ENCODE data around the gene CAPZB.

CAPZB gene

DNA sequence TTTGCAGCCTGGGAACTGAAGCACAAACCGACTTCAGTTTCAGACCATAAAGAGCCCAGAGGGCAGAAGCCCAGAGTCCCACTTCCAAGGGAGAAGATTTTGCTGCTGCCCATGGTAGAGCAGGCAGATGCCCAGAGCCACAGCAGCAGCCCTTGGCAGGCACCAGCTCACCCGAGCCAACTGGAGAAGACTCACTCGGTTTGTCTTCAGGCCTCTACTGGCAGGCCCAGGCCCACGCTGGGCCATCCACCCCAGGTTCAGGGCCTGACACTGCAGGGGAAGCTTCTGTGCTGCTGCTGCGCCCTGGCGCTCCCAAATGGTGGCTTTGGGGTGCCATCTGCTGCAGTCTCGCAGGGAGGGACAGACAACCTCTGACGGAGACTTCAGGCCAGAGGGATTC, 139.9 kb downstream of the CAPZB start:
- DNase-seq (ENCODE audit: low spot score): no peak

DNA sequence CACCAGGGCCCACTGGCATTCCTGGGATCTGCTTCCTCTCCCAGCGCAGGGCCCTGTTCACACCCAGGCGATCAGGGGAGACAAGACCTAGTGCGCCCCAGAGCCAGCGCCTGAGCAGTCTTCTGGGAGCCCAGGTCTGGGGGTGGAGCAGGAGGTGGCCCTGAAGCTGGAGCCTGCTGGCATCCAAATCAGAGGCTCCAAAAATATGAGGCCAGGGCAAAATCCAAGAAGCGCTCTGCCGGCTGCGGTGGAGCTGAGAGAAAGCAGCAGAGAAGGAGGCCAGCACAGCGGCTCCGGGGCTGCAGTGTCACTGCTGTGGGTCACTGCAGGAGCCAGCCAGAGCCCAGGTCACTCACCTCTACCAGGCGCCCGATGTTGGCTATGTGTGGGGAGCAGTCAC, 140.5 kb downstream of the CAPZB start:
- DNase-seq (ENCODE audit: low spot score): no peak

DNA sequence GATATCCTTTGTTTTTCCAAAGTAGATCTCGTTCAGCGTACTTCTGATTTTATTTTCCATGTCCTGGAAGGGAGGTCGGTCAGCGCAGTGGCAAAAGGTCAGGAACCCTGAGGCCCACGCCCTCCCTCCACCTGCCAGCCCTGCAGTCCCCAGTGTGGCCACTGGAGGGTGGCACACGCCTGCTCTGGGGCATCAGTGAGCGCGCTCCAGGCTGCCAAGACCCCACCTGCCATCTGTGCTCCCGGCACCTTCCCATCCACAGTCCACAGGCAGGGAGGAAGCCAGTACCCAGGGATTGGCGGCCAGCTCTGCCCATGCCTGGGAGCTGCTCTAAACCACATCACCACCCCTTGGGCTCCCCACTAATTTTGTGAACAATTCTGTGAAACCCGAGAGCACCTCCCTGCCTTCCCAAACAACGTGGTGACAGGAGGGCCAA, 140.9 kb downstream of the CAPZB start:
- peak; percentile 88 for DNase-seq (ENCODE audit: low spot score)

DNA sequence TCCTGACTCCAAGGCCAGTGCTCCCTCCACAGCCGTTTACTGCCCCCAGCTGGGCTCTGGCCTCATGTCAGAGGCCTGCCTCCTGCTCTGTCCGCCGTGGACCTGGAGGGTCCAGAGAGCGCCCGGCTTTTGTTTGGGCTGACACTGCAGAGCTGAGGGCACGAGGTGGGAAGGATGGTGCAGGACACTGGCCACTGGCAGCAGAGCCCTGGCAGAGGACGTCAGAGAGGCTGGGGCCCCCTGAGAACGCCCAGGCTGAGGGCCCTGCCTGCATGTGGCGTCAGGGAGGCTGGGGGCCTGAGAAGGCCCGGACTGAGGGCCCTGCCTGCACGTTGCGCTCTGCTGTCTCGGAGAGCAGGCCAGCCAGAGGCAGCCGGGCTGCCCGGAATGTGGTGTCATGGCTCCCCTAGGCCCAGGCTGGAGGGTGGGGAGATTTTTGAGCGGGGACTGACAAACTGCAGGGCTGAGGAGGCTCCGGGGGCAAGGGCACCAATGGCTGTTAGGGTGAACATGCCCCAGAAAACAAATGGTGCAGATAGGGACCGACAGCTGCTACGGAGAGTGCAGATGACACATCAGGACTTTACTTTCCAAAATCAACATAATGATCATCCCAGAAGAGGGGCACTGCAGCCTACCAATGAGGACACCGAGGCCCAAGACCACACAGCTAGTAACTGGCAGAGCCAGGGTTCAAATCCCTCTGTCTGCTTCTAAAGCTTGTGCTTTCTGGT, 141.6 kb downstream of the CAPZB start:
- DNase-seq (ENCODE audit: low spot score): no peak

DNA sequence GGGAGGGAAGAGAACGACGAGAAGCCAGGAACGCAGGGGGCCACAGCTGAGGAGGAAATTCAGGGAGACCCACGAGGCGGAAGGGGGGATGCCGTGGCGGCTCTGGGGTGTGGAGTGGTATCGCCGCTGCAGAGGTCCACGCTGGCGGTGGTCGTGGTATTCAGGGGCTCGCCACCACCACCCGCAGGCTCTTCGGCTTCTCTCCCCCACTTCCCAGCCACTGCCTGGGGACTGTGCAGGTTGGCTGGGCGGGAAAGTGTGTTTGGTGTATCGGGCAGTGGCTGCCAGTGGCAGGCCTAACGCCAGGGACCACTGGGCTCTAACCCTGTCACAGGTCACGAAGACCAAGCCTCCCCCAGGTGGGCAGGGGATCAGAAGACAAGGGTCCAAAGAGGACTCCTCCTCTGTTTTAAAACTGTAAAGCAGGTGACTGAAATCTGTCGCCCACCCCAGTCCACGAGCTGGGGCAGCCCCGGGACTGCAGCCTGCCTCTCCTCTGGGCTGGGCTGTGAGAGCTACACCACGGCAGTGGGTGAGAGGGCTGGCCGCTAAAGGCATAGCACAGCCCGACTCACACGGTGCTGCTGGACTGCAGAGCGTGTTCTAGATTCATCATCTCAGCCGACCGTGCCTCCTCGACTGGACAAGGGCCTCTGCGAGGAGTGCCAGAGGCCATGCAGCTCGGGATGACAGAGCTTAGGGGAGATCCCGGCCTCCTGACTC, 142.3 kb downstream of the CAPZB start:
- no peak for DNase-seq (ENCODE audit: low spot score)

DNA sequence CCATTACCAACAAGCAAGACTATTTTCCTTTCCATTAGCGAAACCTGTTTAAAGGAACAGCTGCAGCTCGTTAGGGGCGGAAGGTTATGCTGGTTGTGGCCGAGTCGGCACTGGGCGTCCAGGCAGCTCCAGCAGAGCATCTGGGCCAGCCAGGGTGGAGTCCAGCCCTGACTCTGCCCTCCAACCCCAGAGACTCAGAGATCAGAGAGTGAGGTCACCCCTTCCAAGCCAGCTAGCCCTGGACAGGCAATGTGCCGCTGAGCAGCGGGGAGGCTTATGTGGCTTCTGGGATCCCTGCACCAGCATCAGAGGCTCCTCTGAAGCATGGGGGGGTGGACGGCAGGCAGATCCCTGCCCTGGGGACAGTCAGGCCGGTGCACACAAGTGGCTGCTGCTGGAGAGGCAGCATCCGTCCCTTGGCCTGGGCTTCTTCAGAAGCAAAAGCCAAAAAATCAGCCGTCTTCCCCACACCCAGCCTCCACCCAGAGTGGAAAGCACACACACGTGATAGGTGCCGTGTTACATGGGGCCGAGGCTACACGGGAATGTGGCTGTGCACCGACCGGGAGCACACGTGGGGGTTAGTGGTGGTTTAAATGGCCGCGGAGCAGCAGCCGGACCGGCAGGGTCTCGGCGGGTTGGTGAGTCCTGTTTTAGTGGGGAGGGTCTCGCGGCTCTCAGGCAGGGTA, 143.1 kb downstream of the CAPZB start:
- DNase-seq (ENCODE audit: low spot score): no peak

DNA sequence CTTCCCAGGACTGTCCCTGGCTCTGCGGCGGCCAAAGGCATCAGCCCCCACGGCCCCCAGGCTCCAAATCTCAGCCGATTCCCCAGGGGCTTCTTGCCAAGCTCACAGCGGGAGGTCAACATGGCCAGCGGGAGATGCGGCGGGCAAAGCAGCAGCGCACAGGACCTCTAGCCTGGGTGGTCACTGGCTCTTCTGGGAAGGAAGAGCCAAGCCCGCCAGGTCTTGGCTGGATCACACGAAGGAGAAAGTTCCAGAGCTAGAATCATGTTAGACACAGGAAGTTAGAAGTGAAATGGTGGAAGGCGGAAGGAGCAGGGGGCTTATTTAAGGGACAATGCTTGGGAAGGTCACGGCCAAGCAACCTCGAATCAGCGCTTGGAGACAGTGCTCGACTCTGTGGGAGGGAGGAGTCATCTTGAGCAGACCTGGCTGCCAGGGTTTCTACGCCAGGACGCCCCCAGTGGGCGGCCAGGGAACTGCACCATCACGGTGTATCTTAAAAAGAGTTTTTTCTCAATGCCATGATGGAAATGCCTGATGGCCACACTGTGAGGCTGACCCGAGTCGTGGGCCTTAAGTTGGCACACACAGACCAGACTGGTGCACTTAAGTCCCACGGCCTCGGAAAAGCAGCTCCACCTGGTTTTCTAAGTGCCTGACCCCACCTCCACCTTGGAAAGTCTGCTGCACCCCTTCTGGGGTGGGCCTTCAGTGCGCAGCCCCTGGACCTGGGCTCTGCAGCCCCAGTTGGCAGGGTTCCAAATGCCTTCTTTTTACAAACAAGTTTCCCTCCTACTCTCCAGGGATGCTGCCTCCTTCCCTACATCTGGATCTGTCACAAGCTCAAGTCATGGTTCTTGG, 143.9 kb downstream of the CAPZB start:
- DNase-seq (ENCODE audit: low spot score): peak; percentile 84

DNA sequence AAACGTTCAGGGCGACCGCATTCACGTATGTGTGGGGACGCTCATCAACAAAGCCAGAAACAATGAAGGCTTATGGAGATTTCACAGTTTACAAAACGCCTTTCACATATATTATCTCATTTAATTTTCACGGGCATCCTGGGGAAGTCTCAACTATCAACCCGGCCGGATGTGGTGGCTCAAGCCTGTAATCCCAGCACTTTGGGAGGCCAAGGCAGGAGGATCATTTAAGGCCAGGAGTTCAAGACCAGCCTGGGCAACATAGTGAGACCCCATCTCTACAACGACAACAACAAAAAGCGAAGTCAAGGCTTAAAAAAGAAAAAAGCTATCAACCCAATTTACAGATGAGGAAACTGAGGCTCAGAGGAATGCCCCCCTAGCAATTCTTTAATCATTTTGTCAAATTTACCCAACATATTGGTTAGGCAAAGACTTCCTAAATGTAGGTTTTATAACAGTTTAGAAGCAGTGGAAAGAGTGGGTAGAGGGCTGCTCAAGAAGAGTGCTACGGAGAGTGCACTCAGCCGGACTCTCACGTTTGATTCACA, 144.9 kb downstream of the CAPZB start:
- no peak for DNase-seq (ENCODE audit: low spot score)

DNA sequence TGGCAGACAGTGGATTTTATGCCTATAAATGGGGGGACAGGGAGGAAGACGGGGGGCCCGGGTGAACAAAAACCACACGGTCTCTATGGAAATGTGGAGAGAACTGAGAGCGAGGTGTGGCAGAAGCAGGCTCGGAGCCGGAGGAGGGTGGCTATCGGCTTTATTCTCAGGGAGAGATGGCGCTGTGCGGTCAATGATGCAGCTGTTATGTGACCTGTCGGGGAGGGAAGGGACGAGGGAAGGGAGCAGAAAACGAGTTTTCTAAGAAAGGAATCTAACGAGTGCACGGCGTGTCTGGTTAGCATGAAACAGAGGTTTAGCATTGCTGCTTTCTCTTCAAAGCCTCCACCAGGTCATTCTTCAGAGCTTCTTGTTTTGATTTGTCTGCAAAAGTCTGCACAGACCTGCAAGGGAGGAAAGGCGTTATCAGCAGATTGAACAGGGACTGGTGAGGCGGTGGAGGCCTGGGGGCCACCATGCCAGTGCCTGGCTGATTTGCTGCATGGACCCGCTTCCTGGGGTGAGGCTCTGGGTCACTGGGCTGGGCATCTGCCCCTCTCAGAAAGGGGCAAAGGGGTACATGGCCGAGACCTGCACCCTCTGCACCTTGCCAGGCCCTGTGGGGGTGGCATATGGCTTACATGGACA, 146.0 kb downstream of the CAPZB start:
- DNase-seq (ENCODE audit: low spot score): no peak

GRCh38 chr1:19338323-19338762, 147.0 kb downstream of the CAPZB start:
- DNase-seq (ENCODE audit: low spot score): no peak

DNA sequence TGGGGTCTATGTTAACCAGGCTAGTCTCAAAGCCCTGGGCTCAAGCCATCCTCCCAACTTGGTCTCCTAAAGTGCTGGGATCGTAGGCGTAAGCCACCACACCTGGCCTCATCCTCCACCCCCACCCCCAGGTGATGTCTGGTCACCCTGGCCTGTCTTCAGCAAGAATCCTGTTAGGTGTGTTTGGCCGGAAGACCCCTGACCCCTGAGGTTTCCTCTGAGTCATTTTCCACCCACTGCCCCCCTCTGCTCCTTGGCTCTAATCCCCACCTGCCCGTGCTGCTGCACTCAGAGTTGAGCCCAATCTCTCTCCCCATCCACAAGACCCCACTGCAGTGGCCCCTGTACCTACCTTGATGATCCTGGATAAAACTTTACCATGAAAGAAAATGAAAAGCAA, 148.1 kb downstream of the CAPZB start:
- no peak for DNase-seq (ENCODE audit: low spot score)

DNA sequence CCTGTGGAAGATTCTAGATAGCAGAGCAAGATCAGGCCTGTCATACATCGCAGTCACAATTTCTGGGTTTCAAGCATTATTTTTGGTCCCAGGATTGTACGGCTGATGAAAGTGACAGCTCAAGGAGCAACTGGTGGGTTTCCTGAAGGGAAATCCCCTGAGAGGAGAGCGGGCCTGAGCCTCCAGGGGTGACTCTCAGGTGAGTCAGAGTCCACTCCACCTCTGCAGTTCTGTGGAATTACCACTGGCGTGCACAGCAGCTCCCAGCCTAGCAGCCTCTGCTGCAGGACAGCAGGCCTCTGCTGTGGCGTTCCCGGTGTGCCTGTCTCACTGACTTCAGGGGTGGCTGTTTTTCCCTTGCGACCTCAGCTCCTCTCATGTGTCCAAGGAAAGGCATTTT, 148.8 kb downstream of the CAPZB start:
- DNase-seq (ENCODE audit: low spot score): no peak

- DNase-seq (ENCODE audit: low spot score): no peak
Observed at GRCh38 chr1:19333587-19334354, 151.6 kb downstream of the CAPZB start.

DNA sequence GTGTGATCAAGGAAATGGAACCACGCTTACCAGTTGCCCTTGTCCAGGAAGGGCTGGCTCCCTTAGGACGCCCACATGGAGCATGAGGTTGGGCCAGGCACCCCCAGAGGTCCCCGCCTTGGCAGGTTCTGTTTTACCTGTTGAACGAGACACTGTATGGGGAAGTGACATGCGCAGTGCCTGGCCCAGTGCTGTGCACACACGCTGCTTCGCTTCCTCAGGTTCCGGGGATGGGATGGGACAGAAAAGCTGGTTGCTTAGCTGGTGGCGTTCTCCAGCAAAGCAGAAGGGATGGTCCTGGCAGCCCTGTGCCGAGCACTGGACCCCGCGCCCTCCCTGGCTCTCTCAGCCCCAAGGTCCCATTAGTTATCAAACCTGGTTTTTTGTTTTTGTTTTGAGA, 152.5 kb downstream of the CAPZB start:
- DNase-seq (ENCODE audit: low spot score): no peak

DNA sequence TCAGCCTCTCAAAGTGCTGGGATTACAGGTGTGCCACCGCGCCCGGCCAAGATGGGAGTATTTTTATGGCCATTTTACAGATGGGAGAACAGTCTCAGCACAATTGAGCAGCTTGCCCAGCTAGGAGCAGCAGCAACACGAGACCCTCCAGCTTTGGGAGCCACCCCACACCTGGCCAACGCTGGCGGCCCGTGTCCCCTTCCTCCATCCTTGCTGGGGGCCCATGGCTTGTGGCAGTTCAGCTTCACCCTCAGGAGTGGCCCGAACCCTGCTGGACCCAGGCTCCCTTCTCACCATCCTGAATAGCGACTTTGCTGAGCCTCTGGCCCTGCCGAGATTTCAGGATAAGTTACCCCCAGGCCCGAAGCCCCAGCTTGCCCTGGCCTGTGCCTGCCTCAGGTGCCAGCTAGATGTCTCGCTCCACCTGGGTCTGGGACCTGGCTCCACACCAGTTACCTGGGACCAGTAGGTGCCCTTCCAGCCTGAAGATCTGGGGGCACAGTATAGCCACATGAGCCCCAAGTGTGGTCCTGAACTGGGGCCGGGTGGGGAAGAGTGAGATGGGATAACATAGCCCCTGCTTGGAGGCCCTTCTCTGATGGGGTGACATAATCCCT, 154.0 kb downstream of the CAPZB start:
- DNase-seq (ENCODE audit: low spot score): no peak

DNA sequence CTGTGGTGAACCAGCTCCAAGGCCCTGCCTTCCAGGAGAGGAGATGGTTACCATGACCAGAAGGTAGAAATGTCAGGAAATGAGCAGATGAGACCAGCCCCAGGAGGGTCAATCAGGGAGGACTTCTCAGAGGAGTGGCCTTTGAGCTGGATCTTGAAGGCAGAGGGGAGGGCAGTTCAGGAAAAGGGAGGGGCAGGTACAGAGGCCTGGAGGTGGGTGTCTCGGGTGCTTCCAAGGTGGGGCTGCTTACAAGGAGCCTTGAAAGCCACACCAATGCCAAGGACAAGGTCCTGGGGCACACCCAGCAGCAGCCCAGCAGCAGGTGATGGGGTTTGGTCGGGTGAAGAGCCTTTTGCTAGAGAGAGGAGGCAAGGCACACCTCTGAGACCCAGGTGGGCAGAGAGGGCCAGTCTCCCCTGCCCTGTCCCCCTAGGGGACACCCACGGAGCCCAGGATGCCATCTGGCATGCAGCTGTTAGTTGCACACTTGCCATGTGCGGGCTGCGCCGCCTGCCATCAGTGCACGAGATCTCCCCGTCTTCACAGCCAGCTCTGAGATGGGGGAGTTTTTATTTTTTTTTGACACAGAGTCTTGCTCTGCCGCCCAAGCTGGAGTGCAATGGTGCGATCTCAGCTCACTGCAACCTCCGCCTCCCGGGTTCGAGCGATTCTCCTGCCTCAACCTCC, 154.7 kb downstream of the CAPZB start:
- no peak for DNase-seq (ENCODE audit: low spot score)

- DNase-seq (ENCODE audit: low spot score): no peak
Observed at GRCh38 chr1:19329611-19330010, 155.7 kb downstream of the CAPZB start.

DNA sequence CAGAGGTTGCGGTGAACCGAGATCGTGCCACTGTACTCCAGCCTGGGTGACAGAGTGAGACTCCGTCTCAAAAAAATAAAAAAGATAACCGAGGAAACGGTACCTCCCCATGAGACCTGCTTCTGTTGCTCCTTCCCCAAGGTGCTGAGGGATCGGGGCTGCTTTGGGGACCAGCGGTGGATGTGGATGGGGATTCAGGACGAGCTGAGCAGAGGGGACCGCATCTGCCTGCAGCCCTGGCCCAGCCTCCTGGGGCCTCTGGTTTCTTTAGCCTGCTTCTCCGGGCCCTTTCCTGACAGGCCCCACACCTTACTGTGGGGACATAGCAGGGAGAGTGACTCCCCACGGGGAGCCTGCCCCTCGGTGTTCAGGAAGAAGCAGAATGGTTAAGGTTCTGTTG, 156.2 kb downstream of the CAPZB start:
- DNase-seq (ENCODE audit: low spot score): no peak

GRCh38 chr1:19328486-19328885, 156.9 kb downstream of the CAPZB start:
- no peak for DNase-seq (ENCODE audit: low spot score)

Data from D341Med (cell line).